DOHH2 (cell line): ENCODE data around the gene CLDN17.

Source experiments
- H3F3A ChIP-seq: fragments of 200-600 bp; sonication (generic), shearing (Covaris generic); 2 replicates; pipeline ENCODE4 v1.6.0; 2016; ENCODE audit warnings: antibody characterized with exemption, mild to moderate bottlenecking; ENCODE audit not compliant: control insufficient read depth, insufficient read depth
- H3K27ac ChIP-seq: fragments of 200-600 bp; sonication (generic); 2 replicates; pipeline ENCODE4 v1.5.1; 2014; ENCODE audit warnings: low read depth, mild to moderate bottlenecking, low read length, moderate library complexity
- H3K27me3 ChIP-seq: fragments of 200-600 bp; sonication (generic); 2 replicates; pipeline ENCODE4 v1.6.1; 2014; ENCODE audit warnings: mild to moderate bottlenecking, low read length, mixed read lengths; ENCODE audit not compliant: control insufficient read depth
- H3K36me3 ChIP-seq: fragments of 200-600 bp; sonication (generic); 2 replicates; pipeline ENCODE4 v1.6.1; 2014; ENCODE audit warnings: mild to moderate bottlenecking, low read length, moderate library complexity, mixed read lengths; ENCODE audit not compliant: control insufficient read depth
- H3K4me1 ChIP-seq: fragments of 200-600 bp; sonication (generic); 2 replicates; pipeline ENCODE4 v1.6.1; 2014; ENCODE audit warnings: mild to moderate bottlenecking, low read length, mixed read lengths; ENCODE audit not compliant: control insufficient read depth
- H3K4me2 ChIP-seq: fragments of 200-600 bp; sonication (generic); 2 replicates; pipeline ENCODE4 v1.6.0; 2014; ENCODE audit warnings: mild to moderate bottlenecking, low read length, moderate library complexity
- H3K4me3 ChIP-seq: fragments of 200-600 bp; sonication (generic); 2 replicates; pipeline ENCODE4 v1.5.1; 2014; ENCODE audit warnings: mild to moderate bottlenecking, low read length, mixed read lengths
- H3K79me2 ChIP-seq: fragments of 200-600 bp; sonication (generic); 2 replicates; pipeline ENCODE4 v1.6.1; 2014; ENCODE audit warnings: mild to moderate bottlenecking, low read length, mixed read lengths; ENCODE audit not compliant: control insufficient read depth
- H3K9me2 ChIP-seq: fragments of 200-600 bp; sonication (generic); replicated peaks from 2 replicates; pipeline ENCODE4 v1.6.1; 2014; ENCODE audit warnings: mild to moderate bottlenecking, low read length, mixed read lengths; ENCODE audit not compliant: control insufficient read depth
- H3K9me3 ChIP-seq: fragments of 200-600 bp; sonication (generic); 2 replicates; pipeline ENCODE4 v1.6.1; 2014; ENCODE audit warnings: antibody characterized with exemption, low read length, mixed read lengths; ENCODE audit not compliant: control insufficient read depth, insufficient read depth
- H4K20me1 ChIP-seq: fragments of 200-600 bp; sonication (generic); 2 replicates; pipeline ENCODE4 v1.6.0; 2014; ENCODE audit warnings: low read depth, mild to moderate bottlenecking, antibody characterized with exemption, low read length, moderate library complexity; ENCODE audit not compliant: control insufficient read depth, insufficient read depth
- EZH2phosphoT487 ChIP-seq: fragments of 200-600 bp; sonication (generic); IDR thresholded peaks from 2 replicates; pipeline ENCODE4 v1.6.1; 2017; ENCODE audit warnings: borderline replicate concordance, mild to moderate bottlenecking, antibody characterized with exemption, low read length, moderate library complexity, mixed read lengths
- TF ChIP-seq, protein P1 (sequence below): fragments of 200-600 bp; sonication (generic); IDR thresholded peaks from one replicate; pipeline ENCODE4 v1.5.1; 2014; ENCODE audit warnings: antibody characterized with exemption, mild to moderate bottlenecking, low read depth, low read length; ENCODE audit not compliant: poor library complexity, severe bottlenecking

Gene CLDN17

DNA sequence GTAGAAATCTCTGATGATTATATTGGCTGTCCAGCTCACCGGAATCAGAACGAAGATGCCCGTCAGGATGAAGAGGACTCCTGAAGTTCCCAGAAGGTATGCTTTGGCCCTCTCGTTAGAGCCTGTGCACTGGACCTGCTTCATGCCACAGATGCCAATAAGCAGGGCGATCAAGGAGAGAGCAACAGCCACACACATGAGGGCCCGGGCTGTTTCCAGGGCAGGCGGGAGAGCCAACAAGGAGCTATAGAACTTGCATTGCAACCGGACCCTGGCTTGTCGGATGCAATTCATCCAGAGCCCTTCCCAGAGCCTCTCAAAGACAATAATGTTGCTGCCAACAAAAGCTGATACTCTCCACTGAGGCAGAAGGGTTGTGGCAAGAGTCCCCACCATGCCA is 434 bp downstream of the CLDN17 start:
- no peaks in the 10 kb centered on the region for H3K4me1 ChIP-seq
- no peaks in the 10 kb centered on the region for H3K27me3 ChIP-seq
- no peaks in the 10 kb centered on the region for H3F3A ChIP-seq
- H3K9me3 ChIP-seq: no peaks in the 10 kb centered on the region
- TF ChIP-seq, protein P1, sequence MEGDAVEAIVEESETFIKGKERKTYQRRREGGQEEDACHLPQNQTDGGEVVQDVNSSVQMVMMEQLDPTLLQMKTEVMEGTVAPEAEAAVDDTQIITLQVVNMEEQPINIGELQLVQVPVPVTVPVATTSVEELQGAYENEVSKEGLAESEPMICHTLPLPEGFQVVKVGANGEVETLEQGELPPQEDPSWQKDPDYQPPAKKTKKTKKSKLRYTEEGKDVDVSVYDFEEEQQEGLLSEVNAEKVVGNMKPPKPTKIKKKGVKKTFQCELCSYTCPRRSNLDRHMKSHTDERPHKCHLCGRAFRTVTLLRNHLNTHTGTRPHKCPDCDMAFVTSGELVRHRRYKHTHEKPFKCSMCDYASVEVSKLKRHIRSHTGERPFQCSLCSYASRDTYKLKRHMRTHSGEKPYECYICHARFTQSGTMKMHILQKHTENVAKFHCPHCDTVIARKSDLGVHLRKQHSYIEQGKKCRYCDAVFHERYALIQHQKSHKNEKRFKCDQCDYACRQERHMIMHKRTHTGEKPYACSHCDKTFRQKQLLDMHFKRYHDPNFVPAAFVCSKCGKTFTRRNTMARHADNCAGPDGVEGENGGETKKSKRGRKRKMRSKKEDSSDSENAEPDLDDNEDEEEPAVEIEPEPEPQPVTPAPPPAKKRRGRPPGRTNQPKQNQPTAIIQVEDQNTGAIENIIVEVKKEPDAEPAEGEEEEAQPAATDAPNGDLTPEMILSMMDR: no peak
- no peak for TF ChIP-seq EZH2phosphoT487
- H3K36me3 ChIP-seq: no peaks in the 10 kb centered on the region
- no peaks in the 10 kb centered on the region for H3K9me2 ChIP-seq
- H3K4me2 ChIP-seq: no peak overlapping the region
- no peak overlapping the region for H3K4me3 ChIP-seq
- H3K79me2 ChIP-seq: no peaks in the 10 kb centered on the region
- no peaks in the 10 kb centered on the region for H4K20me1 ChIP-seq
- no peak overlapping the region for H3K27ac ChIP-seq

DNA sequence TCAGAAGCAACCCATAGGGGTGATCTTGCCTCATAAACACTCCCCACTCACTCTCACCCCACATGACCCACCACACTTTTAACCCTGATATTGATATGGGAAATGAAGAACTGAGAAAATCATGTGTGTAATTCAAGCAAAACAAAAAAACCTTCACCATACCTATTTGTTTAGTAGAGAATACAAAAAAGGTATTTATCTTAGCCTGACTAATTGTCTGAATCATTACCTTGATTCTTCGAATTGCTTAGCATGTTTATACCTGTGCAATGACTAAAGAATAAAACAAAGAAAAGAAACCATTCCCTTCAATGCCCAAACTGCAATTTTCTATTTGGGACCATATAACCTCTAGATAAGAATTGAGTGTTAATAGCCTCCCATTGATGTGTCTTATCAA is 1.8 kb downstream of the CLDN17 start:
- Histone ChIP-seq H3K27me3 (no peaks in the 10 kb centered on the region), H3K4me3 (no peak overlapping the region), H3K4me2 (no peak overlapping the region), H3K9me2 (no peaks in the 10 kb centered on the region), H3K4me1 (no peaks in the 10 kb centered on the region), H3K79me2 (no peaks in the 10 kb centered on the region), H3K27ac (no peak overlapping the region), H4K20me1 (no peaks in the 10 kb centered on the region), H3K36me3 (no peaks in the 10 kb centered on the region), H3K9me3 (no peaks in the 10 kb centered on the region), H3F3A (no peaks in the 10 kb centered on the region)
- TF ChIP-seq EZH2phosphoT487: no peak
- TF ChIP-seq, protein P1: no peak

DNA sequence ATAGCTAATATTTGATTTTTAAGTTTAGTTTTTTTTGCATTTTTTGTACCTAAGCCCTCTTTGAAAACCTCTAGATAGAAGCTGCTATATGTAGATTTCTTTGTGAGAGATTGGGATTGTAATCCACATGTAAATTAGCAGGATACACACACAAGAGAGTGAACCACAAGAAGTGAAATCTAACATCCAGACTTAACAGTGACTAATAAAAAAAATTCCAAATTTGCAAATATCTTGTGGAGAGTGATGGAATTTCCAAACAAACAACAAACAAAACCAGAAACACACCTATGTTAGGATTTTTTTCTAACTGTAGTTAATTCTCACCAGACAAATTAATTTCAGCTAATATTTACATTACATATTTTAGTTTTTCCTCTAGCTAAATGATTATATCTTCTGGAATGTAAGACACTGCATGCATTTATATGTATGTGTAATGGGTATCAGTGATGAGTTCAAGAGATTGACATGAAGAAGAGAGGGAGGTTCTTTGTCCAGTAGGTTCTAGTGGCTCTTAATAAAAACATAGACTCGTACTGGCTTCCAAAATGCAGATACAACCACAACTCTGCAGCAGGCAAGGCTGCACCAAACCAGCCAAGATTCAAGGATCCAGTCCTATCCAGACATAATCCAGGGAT is 12.8 kb downstream of the CLDN17 start:
- no peak overlapping the region for H3K4me2 ChIP-seq
- no peaks in the 10 kb centered on the region for H3K27me3 ChIP-seq
- no peak overlapping the region for H3K27ac ChIP-seq
- no peak for TF ChIP-seq EZH2phosphoT487
- TF ChIP-seq, protein P1: no peak
- 0 out of 2 replicates have a peak, but pooled peaks cover 2% of the 10 kb centered on the region for H3K9me3 ChIP-seq
- H4K20me1 ChIP-seq: no peaks in the 10 kb centered on the region
- no peaks in the 10 kb centered on the region for H3K9me2 ChIP-seq
- H3K79me2 ChIP-seq: no peaks in the 10 kb centered on the region
- H3K4me1 ChIP-seq: no peaks in the 10 kb centered on the region
- no peak overlapping the region for H3K4me3 ChIP-seq
- no peaks in the 10 kb centered on the region for H3F3A ChIP-seq
- no peaks in the 10 kb centered on the region for H3K36me3 ChIP-seq
